ENCODE measurements around the gene PPP6R1.
A peak's percentile ranks its signal among the peaks of the same experiment; 100 is the strongest.

PPP6R1 gene

DNA sequence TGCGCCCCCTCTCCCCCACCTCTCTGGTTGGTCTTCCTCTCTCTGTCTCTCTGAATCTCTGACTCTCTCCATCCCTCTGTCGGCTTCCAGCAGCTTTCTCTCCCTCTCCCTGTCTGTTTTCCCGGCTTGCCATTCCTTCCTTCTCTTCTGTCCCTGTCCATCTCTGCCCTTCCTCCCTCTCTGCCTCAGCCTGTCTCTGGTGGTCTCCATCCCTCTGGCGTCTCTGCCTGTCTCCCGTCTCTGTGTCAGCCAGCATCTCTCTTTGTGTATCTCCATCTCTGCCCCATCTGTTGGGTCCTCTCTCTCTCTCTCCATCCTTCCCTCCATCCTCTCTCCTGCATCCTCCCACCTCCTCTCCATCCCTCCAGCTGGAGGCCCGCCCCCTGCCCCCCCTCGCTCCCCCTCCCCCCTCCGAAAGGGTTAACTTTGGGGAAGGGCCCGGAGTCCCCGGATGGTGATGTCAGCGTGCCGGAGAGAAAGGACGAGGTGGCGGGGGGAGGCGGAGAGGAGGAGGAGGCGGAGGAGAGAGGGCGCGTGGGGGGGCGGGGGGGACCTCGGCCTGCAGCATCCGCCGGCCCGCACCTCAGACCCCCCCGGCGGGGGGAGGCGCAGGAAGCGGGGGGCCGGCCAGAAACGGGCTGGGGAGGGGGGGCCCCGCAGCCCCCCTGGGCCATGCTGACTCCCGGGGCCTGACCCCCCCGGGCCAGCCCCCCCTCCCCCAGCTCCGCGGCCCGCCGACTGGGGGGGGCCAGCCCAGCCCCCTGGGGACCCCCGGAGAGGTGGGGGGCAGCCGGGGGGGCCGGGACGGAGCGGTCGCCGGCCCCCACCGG lies 24.9 kb upstream of the PPP6R1 start, which contains the start of gene BRSK1:
Gene BRSK1 (plus strand): TSS at position 450 of the 830 bp plus-strand sequence. CDS start 446 bp downstream, outside the sequence.
- peak; percentile 77 for DNase-seq (ENCODE audit: low spot score)

DNA sequence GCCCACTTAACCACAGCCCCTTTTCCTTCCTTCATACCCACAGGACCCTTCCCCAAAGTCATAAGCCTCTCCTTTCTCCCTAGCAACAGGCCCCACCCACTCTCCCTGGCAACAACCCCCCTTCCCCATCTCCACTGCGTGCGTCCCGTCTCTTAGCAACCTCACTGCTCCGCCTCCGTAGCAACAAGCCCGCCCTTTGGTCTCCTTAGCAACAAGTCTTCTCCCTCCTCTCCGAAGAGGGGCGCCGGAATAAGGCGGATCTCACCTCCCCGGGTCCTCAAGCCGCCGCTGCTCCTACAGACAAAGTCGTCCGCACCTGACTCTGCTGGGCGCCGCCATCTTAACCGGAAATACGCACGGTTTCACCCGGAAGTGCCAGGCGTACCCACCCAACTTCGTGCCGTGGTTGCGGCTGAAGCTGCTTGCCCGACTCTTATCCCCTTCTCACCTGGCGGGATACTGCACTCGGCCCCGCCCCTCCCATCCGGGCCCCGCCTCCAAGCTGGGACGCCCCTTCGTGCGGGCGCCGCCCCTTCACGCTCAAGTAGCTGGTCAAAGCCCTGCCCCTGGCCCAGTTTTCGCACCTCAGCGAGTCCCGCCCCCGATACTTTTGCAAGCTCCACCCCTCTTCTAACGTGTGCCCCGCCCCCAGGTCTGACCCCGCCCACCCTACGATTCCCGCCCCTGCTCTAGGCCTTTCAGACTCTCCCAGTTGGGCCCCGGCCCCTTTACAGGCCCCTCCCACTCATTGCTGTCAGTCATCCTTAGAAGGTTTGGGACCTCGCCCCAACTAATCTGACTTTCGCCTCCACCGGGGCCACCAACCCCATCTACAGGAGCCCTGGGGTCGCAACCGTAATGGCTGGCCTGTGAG lies 21.2 kb upstream of the PPP6R1 start, which contains the start of gene HSPBP1:
Gene HSPBP1 (minus strand): TSS at position 341 of the 874 bp plus-strand sequence. CDS start 502 bp downstream, outside the sequence.
- DNase-seq (ENCODE audit: low spot score) = peak; percentile 93

DNA sequence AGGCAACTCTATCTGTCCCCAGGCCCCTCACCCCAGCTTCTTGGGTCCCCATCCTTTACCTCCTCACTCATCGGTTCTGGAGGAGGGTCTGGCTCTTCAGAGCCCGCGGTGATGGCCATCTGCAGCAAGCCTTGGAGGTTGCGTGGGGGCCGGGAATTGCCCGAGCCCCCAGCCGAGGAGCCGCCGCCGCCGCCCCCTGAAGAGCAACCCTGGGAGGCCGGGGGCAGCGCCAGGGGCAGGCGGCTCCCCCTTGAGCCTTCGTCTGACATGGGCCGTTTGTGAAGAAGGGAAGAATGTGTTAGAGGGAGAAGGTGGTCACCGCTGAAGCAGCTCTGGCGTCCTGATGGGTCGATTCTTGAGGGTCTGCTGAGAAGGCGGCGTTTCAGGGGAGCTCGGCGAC lies 20.5 kb upstream of the PPP6R1 start:
- no peak for DNase-seq (ENCODE audit: low spot score)

DNA sequence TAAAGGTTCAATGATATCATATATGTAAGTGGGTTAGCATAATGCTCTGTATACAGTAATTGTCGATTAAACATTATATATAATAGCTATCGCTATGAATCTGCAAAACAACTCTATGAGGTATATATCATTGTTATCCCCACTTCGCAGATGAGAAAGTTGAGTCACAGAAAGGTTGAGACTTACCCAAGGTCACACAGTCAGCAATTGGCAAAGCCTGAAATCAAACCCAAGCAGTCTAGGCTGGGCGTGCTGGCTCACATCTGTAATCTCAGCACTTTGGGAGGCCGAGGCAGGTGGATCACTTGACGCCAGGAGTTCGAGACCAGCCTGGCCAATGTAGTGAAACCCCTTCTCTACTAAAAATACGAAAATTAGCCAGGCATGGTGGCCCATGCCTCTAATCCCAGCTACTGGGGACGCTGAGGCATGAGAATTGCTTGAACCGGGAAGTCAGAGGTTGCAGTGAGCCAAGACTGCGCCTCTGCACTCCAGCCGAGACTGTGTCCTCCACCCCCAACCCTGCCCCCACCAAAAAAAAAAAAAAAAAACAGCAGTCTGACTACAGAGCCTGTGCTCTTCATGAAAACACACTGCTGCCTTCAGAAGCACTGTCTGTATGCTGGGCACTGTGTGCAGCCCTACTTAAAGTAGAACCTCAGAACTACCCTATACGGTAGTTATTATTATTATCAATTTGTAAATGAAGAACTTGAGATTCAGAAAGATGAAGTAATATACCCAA lies 19.7 kb upstream of the PPP6R1 start:
- DNase-seq (ENCODE audit: low spot score) = no peak

DNA sequence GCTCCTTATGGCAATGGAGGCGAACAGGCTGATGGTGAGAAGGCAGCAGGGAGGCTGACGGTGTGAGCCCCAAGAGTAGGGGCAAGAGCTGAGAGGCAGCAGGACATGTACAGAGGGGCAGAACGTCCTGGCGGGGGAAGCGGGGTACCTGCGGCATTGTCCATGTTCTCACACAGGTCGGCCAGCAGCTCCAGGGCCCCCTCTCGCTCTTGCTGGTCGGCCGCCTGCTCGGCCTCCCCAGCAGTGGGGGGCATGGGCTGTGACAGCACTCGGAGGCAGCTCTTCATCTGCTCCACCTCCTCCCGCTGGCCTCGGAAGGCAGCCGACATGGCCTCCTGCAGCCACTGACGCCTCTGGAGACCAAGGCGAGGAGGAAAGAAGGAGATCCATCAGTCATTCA lies 18.7 kb upstream of the PPP6R1 start:
- no peak for DNase-seq (ENCODE audit: low spot score)

DNA sequence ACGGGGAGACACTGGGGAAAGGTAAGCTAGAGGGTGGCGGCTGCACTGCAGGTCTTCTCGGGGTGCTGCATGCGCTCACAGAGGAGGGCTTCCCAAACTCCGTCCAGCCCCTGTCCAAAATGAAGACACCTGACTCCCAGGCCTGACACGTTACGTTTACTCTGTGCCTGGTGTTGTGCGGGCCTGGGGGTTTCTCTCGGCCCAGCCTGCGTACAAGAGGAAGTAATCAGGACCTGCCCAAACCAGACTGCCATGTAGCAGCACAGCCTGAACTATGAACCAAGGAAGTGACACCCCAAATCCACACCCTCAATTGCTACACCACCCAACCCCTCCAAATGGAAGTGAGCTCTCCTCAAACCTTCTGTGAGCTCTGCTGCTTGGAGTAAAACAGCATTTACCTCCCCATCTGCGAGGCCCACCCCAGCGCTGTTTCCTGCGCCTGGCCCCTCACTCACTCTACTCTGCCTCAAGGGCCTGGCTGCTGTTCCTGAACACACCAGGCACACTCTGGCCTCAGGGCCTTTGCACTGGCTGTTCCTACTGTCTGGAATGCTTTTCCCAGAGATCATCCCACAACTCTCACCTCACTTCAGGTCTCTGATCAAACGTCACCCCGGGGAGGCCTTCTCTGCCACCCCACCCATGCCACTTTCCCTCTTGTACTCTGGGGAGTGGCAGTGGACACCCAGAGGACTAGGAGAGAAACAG lies 18.1 kb upstream of the PPP6R1 start:
- no peak for DNase-seq (ENCODE audit: low spot score)

DNA sequence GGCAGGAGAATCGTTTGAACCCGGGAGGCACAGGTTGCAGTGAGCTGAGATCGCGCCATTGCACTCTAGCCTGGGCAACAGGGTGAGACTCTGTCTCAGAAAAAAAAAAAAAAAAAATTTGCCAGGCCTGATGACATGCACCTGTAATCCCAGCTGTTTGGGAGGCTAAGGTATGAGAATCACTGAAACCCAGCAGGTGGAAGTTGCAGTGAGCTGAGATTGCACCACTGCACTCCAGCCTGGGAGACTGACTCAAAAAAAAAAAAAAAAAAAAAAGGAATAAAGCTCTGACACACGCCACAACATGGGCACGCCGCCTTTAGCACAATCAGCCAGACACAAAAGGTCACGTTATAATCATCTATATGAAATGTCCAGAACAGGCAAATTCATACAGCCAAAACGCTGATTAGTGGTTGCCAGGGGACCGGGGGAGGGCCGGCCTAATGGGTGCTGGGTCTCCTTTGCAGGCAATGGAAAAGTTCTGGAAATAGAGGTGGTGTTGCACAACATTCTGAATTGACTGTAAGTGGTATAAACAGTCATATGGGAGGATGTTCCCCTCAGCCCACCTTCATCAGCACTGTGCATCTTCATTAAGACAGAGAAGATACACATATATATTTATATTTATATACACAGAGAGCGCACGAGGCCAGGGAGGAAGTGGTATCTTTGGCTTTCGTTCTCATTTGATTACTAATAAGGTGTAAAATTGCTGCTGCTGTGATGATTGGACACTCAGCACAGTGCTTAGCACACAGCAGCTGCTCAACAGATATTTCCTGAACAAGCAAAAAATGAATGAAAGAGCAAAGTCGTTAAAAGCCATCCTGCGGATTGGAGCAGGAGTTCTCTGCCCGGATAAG lies 17.3 kb upstream of the PPP6R1 start:
- DNase-seq (ENCODE audit: low spot score) = no peak

DNA sequence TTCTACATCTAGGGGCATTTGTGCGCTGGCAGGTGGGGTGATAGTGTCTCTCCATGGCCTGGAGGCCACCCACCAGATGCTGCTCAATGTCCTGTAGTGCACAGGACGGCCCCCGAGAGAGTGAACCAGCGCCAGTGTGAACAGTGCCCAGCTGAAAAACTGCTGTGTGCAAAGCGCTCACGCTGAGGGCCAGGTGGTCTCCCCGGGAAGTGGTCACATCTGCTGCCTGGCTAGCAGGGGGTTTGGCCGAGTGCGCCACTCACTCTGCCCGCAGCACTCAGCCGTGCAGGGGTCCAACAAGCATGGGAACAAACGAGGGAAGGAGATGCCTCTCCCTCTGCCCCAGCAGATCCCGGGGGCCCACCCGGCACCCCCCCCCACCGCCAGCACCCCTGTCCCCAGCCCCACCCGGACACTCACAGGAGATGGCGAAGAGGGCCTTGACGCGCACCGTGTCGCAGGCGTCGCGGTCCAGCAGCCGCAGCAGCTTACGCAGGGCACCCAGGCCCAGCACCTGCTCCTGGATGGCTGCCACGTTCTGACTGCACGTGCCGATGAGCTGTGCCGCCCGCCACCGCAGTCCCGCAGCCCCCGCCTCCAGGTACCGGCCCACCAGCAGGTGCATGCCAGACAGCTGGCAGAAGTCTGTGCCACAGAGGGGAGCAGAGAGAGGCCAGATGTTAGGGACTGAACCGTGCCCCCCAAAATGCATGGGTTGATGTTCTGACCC lies 15.3 kb upstream of the PPP6R1 start:
- no peak for DNase-seq (ENCODE audit: low spot score)

DNA sequence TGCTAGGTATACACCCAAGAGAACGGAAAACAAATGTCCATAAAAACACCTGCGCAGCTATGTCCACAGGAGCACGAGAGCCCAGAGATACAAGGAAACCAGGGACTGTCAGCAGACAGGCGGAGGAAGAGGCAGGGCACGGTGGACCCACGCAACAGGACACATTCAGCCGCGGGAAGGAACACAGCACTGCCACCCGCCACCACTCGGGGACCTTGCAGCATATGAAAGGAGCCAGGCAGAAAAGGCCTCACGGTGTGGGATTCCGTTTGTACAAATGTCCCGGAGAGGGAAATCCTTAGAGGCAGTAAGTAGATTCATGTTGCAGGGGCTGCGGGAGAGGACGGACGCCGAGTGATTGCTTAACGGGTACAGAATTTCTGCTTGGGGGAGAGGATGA lies 13.3 kb upstream of the PPP6R1 start:
- DNase-seq (ENCODE audit: low spot score) = no peak

DNA sequence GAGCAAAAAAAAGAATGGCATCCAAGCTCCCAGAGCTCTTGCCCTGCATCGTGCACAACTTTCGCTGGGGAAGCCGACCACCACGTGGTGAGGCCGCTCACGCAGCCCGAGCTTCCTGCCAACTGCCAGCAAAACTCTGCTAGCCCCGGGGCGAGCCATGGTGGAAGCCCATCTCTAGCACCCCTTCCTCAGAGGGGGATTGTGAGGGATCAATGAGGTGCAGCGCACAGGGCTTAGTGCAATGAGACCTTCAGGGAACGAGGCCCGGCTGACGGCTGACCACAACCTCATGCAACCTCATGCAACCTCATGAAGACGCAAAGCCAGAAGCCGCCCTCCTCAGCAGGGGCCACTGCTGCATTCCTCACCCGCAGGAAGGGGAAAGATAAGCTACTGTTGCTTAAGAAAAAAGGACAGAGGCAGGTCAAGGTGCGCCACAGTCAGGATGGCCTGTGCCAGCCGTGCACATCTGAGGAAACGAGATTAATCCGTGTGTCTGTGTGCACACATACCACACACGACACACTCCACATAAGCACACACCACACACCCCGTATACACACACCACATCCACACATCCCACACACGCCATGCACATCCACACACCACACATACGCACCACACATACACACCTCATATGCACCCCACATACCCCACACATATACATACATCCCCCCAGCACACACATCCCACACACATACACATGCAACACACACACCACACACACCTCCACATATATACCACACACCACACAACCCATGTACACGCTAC lies 11.5 kb upstream of the PPP6R1 start:
- no peak for DNase-seq (ENCODE audit: low spot score)

DNA sequence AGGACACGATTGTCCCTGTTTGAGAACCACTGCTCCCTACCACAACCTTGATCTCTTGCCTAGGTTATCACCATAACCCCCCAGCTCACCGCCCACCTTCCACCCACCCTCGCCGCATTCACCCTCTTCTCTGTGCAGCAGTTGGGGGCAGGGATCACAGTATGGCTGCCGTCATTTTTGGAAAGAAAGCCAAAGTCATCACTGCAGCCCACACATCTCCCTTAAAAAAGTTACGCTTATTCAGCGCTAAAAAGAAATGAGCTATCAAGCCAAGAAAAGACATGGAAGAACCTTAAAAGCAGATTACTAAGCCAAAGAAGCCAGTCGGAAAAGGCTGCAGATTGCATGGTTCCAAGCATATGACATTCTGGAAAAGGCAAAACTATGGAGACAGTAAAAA lies 10.5 kb upstream of the PPP6R1 start:
- no peak for DNase-seq (ENCODE audit: low spot score)

DNA sequence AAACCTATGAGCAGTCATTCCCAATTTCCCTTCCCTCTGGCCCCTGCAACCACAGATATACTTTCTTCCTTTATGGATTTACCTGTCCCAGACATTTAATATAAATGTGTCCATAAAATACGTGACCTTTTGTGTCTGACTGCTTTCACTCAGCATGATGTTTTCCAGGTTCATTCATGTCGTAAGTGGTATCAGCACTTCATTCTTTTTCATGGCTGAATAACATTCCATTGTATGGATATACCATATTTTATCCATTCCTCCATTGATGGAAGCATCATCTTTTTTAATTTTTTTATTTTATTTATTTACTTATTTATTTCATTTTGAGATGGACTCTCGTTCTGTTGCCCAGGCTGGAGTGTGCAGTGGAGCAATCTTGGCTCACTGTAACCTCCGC lies 8.0 kb upstream of the PPP6R1 start:
- DNase-seq (ENCODE audit: low spot score) = no peak

DNA sequence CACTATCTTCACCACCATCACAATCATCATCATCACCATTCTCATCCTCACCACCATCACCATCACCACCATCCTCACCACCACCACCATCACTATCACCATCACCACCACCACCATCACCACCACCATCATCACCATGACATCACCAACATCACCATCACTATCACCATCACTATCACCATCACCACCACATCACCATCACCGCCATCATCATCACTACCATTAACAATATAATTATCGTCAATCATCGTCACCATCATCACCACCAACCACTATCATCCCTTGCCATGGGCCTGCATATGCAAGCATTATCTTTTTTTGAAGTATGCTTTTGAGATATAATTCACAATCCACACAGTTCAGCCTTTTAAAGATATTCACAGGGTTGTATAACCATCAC lies 7.6 kb upstream of the PPP6R1 start:
- DNase-seq (ENCODE audit: low spot score) = no peak

DNA sequence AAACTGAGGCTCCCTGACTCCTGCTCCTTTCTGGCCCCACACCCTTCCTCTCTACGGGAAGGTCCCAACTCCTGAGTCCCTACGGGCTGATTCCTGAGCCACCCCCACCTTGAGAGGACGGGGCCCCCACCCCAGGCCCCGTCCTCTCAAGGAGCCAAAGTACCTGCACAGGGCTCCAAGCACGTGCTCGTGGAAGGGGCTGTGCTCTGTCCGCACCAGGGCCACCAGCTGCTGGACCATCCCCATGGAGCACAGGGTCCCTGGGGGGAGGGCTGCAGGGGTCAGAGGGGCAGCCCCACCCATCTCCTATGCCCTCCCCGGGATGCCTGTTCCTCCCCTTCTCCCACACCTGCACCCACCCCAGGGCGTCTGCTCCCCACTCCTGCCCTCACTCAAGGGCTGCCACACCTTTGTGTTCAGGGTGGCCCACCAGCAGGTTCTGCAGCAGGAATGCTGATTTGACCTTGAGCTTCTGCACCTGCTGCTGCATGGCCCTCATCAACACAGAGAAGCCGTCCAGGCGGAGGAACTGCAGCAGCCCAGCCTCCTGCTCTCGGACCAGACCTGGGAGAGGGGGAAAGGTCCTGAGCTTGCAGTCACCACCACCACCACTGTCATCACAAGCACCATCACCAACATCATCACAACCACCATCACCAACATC lies 7.0 kb upstream of the PPP6R1 start:
- DNase-seq (ENCODE audit: low spot score) = no peak

DNA sequence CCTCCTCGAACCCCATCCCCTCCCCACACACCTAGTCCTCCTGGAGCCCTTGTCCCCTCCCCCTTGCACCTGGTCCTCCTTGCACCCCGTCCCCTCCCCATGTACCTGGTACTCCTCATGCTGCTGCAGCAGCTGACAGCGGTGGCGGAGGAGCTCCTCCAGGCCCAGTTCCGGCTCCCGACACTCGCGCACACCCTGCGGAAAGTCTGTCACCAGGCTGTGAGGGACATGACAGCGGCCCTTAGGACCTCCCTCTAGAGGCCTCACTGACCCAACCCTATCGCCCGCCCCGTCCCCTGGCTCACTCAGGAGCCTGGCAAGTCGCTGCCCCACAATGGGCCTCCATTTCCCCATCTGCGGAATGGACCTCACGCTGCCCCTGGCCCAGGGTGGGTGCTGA lies 6.4 kb upstream of the PPP6R1 start:
- DNase-seq (ENCODE audit: low spot score) = no peak

DNA sequence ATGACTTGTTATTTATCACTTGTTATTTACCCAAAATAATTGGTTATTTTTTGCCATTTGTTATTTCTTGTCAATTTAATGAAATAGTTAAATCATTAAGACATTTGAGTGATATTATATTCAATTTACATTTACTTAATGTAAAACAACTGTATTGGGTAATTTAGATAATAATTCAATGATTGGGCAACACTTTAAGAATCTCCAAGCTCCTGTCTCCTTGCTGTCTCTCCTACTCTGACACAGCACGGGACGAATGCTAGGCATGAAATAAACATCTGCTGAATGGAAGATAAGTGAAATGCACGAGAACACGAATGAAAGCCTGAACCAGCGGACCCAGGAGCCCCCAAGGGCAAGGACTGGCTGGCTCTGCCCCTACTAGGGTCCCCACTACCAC lies 5.7 kb upstream of the PPP6R1 start:
- DNase-seq (ENCODE audit: low spot score) = no peak

DNA sequence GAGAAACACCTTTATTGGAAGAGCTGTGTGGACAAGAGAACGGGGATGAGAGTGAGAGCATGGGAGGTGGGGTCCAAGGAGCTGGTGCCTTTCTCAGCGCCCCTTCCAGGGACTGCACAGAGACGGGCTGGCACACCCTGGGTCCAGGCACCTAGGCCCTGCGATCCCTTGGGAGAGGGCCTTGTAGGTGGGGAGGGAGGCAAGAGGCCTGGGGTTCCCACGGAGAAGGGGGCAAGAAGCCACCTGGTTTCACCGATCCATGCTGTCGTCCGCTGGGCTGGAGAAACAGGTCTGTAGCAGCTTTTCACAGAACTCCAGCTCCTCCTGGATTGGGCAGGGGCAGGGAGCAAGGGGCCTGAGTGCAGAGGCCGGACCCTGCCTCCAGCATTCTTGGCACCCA lies 3.5 kb upstream of the PPP6R1 start:
- DNase-seq (ENCODE audit: low spot score) = no peak

DNA sequence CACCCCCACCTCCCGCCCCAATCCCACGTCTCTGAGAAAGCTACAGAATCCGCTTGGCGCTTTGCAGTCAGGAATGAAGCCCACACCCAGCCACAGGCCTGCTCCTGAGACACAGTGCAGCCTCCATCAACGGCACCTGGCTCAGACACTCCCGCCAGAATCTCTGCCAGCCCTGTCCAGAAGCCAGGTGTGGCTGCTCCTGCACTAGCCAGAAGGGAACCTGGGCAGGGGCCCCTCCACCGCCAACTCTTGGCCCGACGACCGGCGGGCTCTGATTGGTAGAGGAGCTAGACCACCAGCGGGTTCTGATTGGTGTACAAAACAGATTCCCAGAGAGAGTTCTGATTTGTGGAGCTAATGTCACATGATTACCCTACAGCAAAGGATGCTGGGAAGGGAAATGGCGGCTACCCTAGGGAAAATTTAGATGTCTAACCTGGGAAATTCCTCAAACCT lies 2.9 kb upstream of the PPP6R1 start:
- DNase-seq (ENCODE audit: low spot score) = no peak

Measured in RKO (cell line).